WTC11 (cell line): ENCODE measurements around the gene ITGA11. TPM values are rescaled to one million over a fixed set of nuclear protein-coding genes. Genes with fewer than 3 reads are reported as not detected.

Experiments
- ATAC-seq: fragments of 200-7000 bp; cut with Tn5 transposase; 2 replicates; pipeline ENCODE4 v1.10.0; 2021; ENCODE audit warnings: mild to moderate bottlenecking, moderate library complexity
- CTCF ChIA-PET: fragments of 300-600 bp; sonication (Branson Sonifier 250); formaldehyde crosslinking; loops from one replicate; lab custom pipeline; 2021; ENCODE audit warnings: antibody characterized with exemption; lab: Charles Lee
- POLR2A ChIA-PET: fragments of 350-600 bp; sonication (Branson Sonifier 250); formaldehyde crosslinking; loops from one replicate; lab custom pipeline; 2021; ENCODE audit warnings: antibody characterized with exemption; lab: Charles Lee
- DNase-seq: peaks from one replicate; pipeline ENCODE4 v3.0.0; 2021; ENCODE audit warnings: low spot score
- H3K27ac Mint-ChIP-seq: 2 replicates; pipeline ENCODE4 v1.8.0; 2021; ENCODE audit warnings: mixed read lengths
- H3K27me3 Mint-ChIP-seq: 2 replicates; pipeline ENCODE4 v1.8.0; 2021; ENCODE audit warnings: low read depth, mild to moderate bottlenecking, moderate library complexity, mixed read lengths
- H3K36me3 Mint-ChIP-seq: 2 replicates; pipeline ENCODE4 v1.8.0; 2021; ENCODE audit warnings: mixed read lengths
- H3K4me1 Mint-ChIP-seq: 2 replicates; pipeline ENCODE4 v1.8.0; 2022; ENCODE audit warnings: mixed read lengths
- H3K4me3 Mint-ChIP-seq: 2 replicates; pipeline ENCODE4 v1.8.0; 2021; ENCODE audit warnings: mild to moderate bottlenecking, moderate library complexity, mixed read lengths
- H3K9me3 Mint-ChIP-seq: 2 replicates; pipeline ENCODE4 v1.8.0; 2021; ENCODE audit warnings: mixed read lengths
- CBFB ChIP-seq: sonication (generic); formaldehyde crosslinking; IDR thresholded peaks from 2 replicates; pipeline ENCODE4 v1.8.1; 2022; ENCODE audit warnings: mild to moderate bottlenecking, low read depth, missing genetic modification reagents
- CTCF ChIP-seq: fragments of 200-600 bp; IDR thresholded peaks from 2 replicates; pipeline ENCODE4 v1.8.0; 2022; ENCODE audit warnings: antibody characterized with exemption
- ETV6 ChIP-seq: sonication (generic); formaldehyde crosslinking; IDR thresholded peaks from 2 replicates; pipeline ENCODE4 v1.8.1; 2022; ENCODE audit warnings: mild to moderate bottlenecking, missing genetic modification reagents
- FOXJ3 ChIP-seq: sonication (generic); formaldehyde crosslinking; IDR thresholded peaks from 2 replicates; pipeline ENCODE4 v1.9.0; 2021; ENCODE audit warnings: missing genetic modification reagents, mild to moderate bottlenecking, borderline replicate concordance
- MAX ChIP-seq: sonication (generic); formaldehyde crosslinking; IDR thresholded peaks from 2 replicates; pipeline ENCODE4 v1.8.0; 2022; ENCODE audit warnings: mild to moderate bottlenecking, missing genetic modification reagents
- NR2C2 ChIP-seq: sonication (generic); formaldehyde crosslinking; IDR thresholded peaks from 2 replicates; pipeline ENCODE4 v1.8.0; 2022; ENCODE audit warnings: mild to moderate bottlenecking, missing genetic modification reagents
- ZBTB43 ChIP-seq: sonication (generic); formaldehyde crosslinking; IDR thresholded peaks from 2 replicates; pipeline ENCODE4 v1.8.1; 2023; ENCODE audit warnings: mild to moderate bottlenecking, missing genetic modification reagents
- ZNF263 ChIP-seq: sonication (generic); formaldehyde crosslinking; IDR thresholded peaks from 2 replicates; pipeline ENCODE4 v1.8.1; 2022; ENCODE audit warnings: low read depth, mild to moderate bottlenecking, moderate library complexity, missing genetic modification reagents
- ZNF281 ChIP-seq: sonication (generic); formaldehyde crosslinking; IDR thresholded peaks from 2 replicates; pipeline ENCODE4 v1.8.0; 2023; ENCODE audit warnings: mild to moderate bottlenecking, missing genetic modification reagents
- ZNF423 ChIP-seq: fragments of 250-450 bp; sonication (Bioruptor Pico); IDR thresholded peaks from 2 replicates; pipeline ENCODE4 v2.1.2; 2022; ENCODE audit warnings: mild to moderate bottlenecking, moderate library complexity
- total RNA-seq: library from RNA; stranded (reverse); gene quantifications from 3 replicates; pipeline ENCODE4 v1.2.3, GENCODE V29; 2021
- TF ChIP-seq, protein P1 (sequence below): sonication (generic); formaldehyde crosslinking; IDR thresholded peaks from 2 replicates; pipeline ENCODE4 v1.8.0; 2022; ENCODE audit warnings: missing genetic modification reagents

Gene ITGA11
- total RNA-seq, 1 experiment from 2014 or later: 0.15 TPM

- no peak for TF ChIP-seq CTCF
- TF ChIP-seq FOXJ3: no peak
Measured at GRCh38 chr15:68305420-68305871, 126.5 kb downstream of the ITGA11 start (continued).

- peak overlapping the region; percentile 55 for H3K27ac Mint-ChIP-seq
- peak; percentile 46 for DNase-seq
- no peaks in the 10 kb centered on the region for H3K27me3 Mint-ChIP-seq
- ChIA-PET POLR2A (interaction anchor here (0.7 to 1.2 kb wide), 2 partner anchors 27 to 48 kb away, joined by 3 to 4 read pairs; no protein-coding TSS in a partner anchor), CTCF (interaction anchor here (0.7 to 7.5 kb wide), 20 partner anchors 8 to 369 kb away, joined by 3 to 218 read pairs (median 4); partner anchors contain the start of gene FEM1B)
- peak; percentile 68 for ATAC-seq
- no peaks in the 10 kb centered on the region for H3K9me3 Mint-ChIP-seq
- H3K36me3 Mint-ChIP-seq: no peaks in the 10 kb centered on the region
- peaks cover 39% of the 10 kb centered on the region for H3K4me1 Mint-ChIP-seq
- H3K4me3 Mint-ChIP-seq: no peak overlapping the region
- TF ChIP-seq CBFB (CRISPR knock-in tag) (no peak), NR2C2 (CRISPR knock-in tag) (no peak), ZNF423 (CRISPR knock-in tag) (no peak), ZNF281 (CRISPR knock-in tag) (no peak), ZBTB43 (CRISPR knock-in tag) (no peak), MAX (no peak), ETV6 (CRISPR knock-in tag) (no peak), ZNF263 (CRISPR knock-in tag) (no peak)
- TF ChIP-seq, protein P1, sequence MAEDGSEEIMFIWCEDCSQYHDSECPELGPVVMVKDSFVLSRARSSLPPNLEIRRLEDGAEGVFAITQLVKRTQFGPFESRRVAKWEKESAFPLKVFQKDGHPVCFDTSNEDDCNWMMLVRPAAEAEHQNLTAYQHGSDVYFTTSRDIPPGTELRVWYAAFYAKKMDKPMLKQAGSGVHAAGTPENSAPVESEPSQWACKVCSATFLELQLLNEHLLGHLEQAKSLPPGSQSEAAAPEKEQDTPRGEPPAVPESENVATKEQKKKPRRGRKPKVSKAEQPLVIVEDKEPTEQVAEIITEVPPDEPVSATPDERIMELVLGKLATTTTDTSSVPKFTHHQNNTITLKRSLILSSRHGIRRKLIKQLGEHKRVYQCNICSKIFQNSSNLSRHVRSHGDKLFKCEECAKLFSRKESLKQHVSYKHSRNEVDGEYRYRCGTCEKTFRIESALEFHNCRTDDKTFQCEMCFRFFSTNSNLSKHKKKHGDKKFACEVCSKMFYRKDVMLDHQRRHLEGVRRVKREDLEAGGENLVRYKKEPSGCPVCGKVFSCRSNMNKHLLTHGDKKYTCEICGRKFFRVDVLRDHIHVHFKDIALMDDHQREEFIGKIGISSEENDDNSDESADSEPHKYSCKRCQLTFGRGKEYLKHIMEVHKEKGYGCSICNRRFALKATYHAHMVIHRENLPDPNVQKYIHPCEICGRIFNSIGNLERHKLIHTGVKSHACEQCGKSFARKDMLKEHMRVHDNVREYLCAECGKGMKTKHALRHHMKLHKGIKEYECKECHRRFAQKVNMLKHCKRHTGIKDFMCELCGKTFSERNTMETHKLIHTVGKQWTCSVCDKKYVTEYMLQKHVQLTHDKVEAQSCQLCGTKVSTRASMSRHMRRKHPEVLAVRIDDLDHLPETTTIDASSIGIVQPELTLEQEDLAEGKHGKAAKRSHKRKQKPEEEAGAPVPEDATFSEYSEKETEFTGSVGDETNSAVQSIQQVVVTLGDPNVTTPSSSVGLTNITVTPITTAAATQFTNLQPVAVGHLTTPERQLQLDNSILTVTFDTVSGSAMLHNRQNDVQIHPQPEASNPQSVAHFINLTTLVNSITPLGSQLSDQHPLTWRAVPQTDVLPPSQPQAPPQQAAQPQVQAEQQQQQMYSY (CRISPR knock-in tag): no peak
Measured at GRCh38 chr15:68304589-68305337, 127.2 kb downstream of the ITGA11 start.
